Hepatocyte (in vitro differentiated cells): ENCODE results near the gene FGB. TPM values are rescaled to one million over a fixed set of nuclear protein-coding genes. Genes with fewer than 3 reads are reported as not detected.

Experiments used
- DNase-seq: peaks from one replicate; pipeline ENCODE4 v3.0.0-alpha.2; 2016; ENCODE audit warnings: low spot score
- H2AFZ ChIP-seq: fragments of 200-600 bp; sonication (generic); 2 replicates; pipeline ENCODE4 v1.6.0; 2016; ENCODE audit warnings: antibody characterized with exemption, mild to moderate bottlenecking
- H3K27ac ChIP-seq: fragments of 200-600 bp; sonication (generic); 2 replicates; pipeline ENCODE4 v1.5.1; 2016; ENCODE audit warnings: mild to moderate bottlenecking
- H3K27me3 ChIP-seq: fragments of 200-600 bp; sonication (generic); 2 replicates; pipeline ENCODE4 v1.6.1; 2016
- H3K36me3 ChIP-seq: fragments of 200-600 bp; sonication (generic); replicated peaks from 2 replicates; pipeline ENCODE4 v1.5.1; 2016; ENCODE audit warnings: low read depth; ENCODE audit not compliant: insufficient read depth
- H3K4me1 ChIP-seq: fragments of 200-600 bp; sonication (generic); 2 replicates; pipeline ENCODE4 v1.5.1; 2016; ENCODE audit warnings: mild to moderate bottlenecking, moderate library complexity; ENCODE audit not compliant: insufficient read depth
- H3K4me2 ChIP-seq: fragments of 200-600 bp; sonication (generic); 2 replicates; pipeline ENCODE4 v1.6.0; 2016
- H3K4me3 ChIP-seq: fragments of 200-600 bp; sonication (generic); 2 replicates; pipeline ENCODE4 v1.5.1; 2016; ENCODE audit warnings: mild to moderate bottlenecking
- H3K79me2 ChIP-seq: fragments of 200-600 bp; sonication (generic); 2 replicates; pipeline ENCODE4 v1.6.0; 2017; ENCODE audit warnings: mild to moderate bottlenecking
- H3K9me2 ChIP-seq: fragments of 200-600 bp; sonication (generic); replicated peaks from 2 replicates; pipeline ENCODE4 v1.6.0; 2017; ENCODE audit warnings: mild to moderate bottlenecking; ENCODE audit not compliant: insufficient read depth
- H3K9me3 ChIP-seq: fragments of 200-600 bp; sonication (generic); 2 replicates; pipeline ENCODE4 v1.5.1; 2016; ENCODE audit warnings: low read depth, mild to moderate bottlenecking
- H4K20me1 ChIP-seq: fragments of 200-600 bp; sonication (generic); 2 replicates; pipeline ENCODE4 v1.6.0; 2016; ENCODE audit warnings: mild to moderate bottlenecking; ENCODE audit not compliant: insufficient read depth, poor library complexity, severe bottlenecking
- CTCF ChIP-seq: fragments of 200-600 bp; sonication (generic); IDR thresholded peaks from 2 replicates; pipeline ENCODE4 v1.5.1; 2016; ENCODE audit warnings: antibody characterized with exemption, mild to moderate bottlenecking; ENCODE audit not compliant: poor library complexity
- EZH2 ChIP-seq: fragments of 200-600 bp; sonication (generic); IDR thresholded peaks from 2 replicates; pipeline ENCODE4 v1.6.1; 2016; ENCODE audit warnings: antibody characterized with exemption, mild to moderate bottlenecking, borderline replicate concordance
- EZH2phosphoT487 ChIP-seq: fragments of 200-600 bp; sonication (generic); IDR thresholded peaks from one replicate; pipeline ENCODE4 v1.6.1; 2018; ENCODE audit warnings: antibody characterized with exemption, mild to moderate bottlenecking, low read depth, moderate library complexity; ENCODE audit not compliant: unreplicated experiment, severe bottlenecking
- WGBS: methylation state at CpG from one replicate; pipeline ENCODE4 v1.1.6; 2016; ENCODE audit warnings: low lambda C conversion rate; ENCODE audit errors: missing lambda C conversion rate; 5-methylcytosine and 5-hydroxymethylcytosine counted together
- polyA plus RNA-seq: library from polyadenylated mRNA; unstranded; fragments of >200 nt; fragmentation: Nextera tagmentation; extraction: Ambion mirVana; gene quantifications from 2 replicates; pipeline ENCODE4 v1.2.1, GENCODE V29; 2016
- total RNA-seq: library from RNA; depleted of rRNA; stranded (reverse); fragments of >200 nt; gene quantifications from 2 replicates; pipeline ENCODE4 v1.2.3, GENCODE V29; 2014

Gene FGB
- total RNA-seq: 1,901 and 1,953 TPM in 2 replicates
- polyA plus RNA-seq: 1,888 and 2,096 TPM in 2 replicates

GRCh38 chr4:154562697-154563254 is at the start of gene FGB:
Gene FGB (plus strand): TSS chr4:154563011. CDS start chr4:154563019, 8 bp downstream.
- 51% methylated on average over 2 of the region's 2 CpGs for WGBS
- no peaks in the 10 kb centered on the region for H3K9me3 ChIP-seq
- H4K20me1 ChIP-seq: no peaks in the 10 kb centered on the region
- peak within 1 kb of the TSS; percentile 32 for H3K4me3 ChIP-seq
- H3K4me1 ChIP-seq: no peaks in the 10 kb centered on the region
- no peaks in the 10 kb centered on the region for H3K36me3 ChIP-seq
- H3K9me2 ChIP-seq: no peaks in the 10 kb centered on the region
- H3K27me3 ChIP-seq: no peaks in the 10 kb centered on the region
- TF ChIP-seq CTCF (no peak), EZH2phosphoT487 (no peak), EZH2 (no peak)
- peaks cover 18% of the 10 kb centered on the region for H3K79me2 ChIP-seq
- H2AFZ ChIP-seq: no peak within 1 kb of the TSS
- H3K27ac ChIP-seq: peak within 1 kb of the TSS; percentile 13
- no peak for DNase-seq
- peak within 1 kb of the TSS; percentile 67 for H3K4me2 ChIP-seq

- DNase-seq: no peak
- Histone ChIP-seq H2AFZ (no peak overlapping the region), H3K36me3 (no peaks in the 10 kb centered on the region), H3K4me3 (no peak overlapping the region), H4K20me1 (no peaks in the 10 kb centered on the region), H3K27me3 (peaks cover 5% of the 10 kb centered on the region), H3K27ac (no peak overlapping the region), H3K9me3 (no peaks in the 10 kb centered on the region), H3K4me2 (no peak overlapping the region), H3K4me1 (no peaks in the 10 kb centered on the region), H3K79me2 (no peaks in the 10 kb centered on the region), H3K9me2 (no peaks in the 10 kb centered on the region)
- 11% methylated on average over 1 of the region's 1 CpG for WGBS
- TF ChIP-seq EZH2 (no peak), EZH2phosphoT487 (no peak), CTCF (no peak)
Observed at GRCh38 chr4:154516318-154517029, 46.3 kb upstream of the FGB start.

GRCh38 chr4:154517591-154517990 is 45.2 kb upstream of the FGB start:
- TF ChIP-seq CTCF (no peak), EZH2phosphoT487 (no peak), EZH2 (no peak)
- WGBS: 97% methylated on average over 4 of the region's 4 CpGs

More at GRCh38 chr4:154517591-154517990, 45.2 kb upstream of the FGB start:
- H3K9me2 ChIP-seq: no peaks in the 10 kb centered on the region
- H3K9me3 ChIP-seq: no peaks in the 10 kb centered on the region
- H3K4me1 ChIP-seq: no peaks in the 10 kb centered on the region
- no peak overlapping the region for H3K4me2 ChIP-seq
- DNase-seq: no peak
- no peak overlapping the region for H3K27ac ChIP-seq
- no peaks in the 10 kb centered on the region for H3K79me2 ChIP-seq
- no peak overlapping the region for H2AFZ ChIP-seq
- no peaks in the 10 kb centered on the region for H3K36me3 ChIP-seq
- H3K4me3 ChIP-seq: no peak overlapping the region
- H3K27me3 ChIP-seq: peaks cover 5% of the 10 kb centered on the region
- no peaks in the 10 kb centered on the region for H4K20me1 ChIP-seq
